Limb (tissue), 2 donors: ENCODE measurements around the gene ACSBG1.

Experiments
- DNase-seq, 2 donors: peaks; one replicate each; pipeline ENCODE4 v3.0.0-alpha.2; 2016; ENCODE audit errors: extremely low spot score in 2 of 2

The ACSBG1 gene

GRCh38 chr15:78130466-78131294, 103.7 kb downstream of the ACSBG1 start:
- no peak for DNase-seq

DNA sequence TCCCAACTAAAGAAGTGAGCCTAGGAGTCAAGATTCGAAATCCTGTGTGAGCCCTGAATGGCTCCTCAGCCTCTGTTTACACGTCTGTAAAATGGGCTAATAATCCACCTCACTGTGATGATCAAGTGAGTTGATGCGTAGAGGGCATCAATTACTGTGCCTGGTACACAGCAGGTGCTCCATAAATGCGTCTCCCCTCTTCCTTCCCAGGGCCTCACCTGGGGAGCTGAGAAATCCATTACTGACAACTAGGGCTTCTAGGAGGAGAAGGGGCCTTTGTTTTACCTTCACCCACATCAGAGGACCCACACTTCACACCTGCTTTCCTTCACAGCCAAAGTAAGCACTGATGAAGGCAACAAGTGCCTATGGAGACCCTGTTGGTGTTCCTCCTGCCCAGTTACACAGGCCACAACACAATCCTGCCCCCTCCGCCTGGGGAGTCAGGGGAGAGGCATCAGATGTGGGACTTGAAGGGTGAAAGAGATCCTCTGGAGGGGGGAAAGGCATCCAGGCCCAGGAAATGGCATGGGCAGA, 104.5 kb downstream of the ACSBG1 start:
- peak in 1 of 2 donors; percentile 26 for DNase-seq

- DNase-seq, result no peak
Measured at GRCh38 chr15:78129077-78129750, 105.2 kb downstream of the ACSBG1 start.

DNA sequence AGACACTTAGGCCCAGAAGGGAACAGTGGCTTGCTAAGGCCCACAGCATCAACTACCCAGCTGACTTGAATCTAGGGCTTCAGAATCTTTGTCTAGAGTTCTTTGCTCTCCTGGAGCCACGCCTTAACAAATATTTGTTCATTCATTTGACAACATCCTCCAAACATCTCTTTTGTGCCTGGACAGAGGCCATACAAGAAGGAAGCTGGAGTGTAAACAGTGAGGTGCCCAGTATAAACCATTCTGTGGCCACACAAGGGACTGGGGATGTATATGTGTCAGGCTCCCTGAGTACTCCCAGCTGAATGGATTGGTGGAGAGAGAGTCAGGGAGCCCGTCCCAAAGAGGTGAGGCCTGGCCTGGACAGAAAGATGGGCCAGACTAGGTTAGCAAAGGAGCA, 106.5 kb downstream of the ACSBG1 start:
- DNase-seq, result no peak

- no peak for DNase-seq
Measured at GRCh38 chr15:78125267-78125666, 109.1 kb downstream of the ACSBG1 start.

- no peak for DNase-seq
Measured at GRCh38 chr15:78120523-78120922, 113.8 kb downstream of the ACSBG1 start.
